Measurements from ENCODE around the gene ST3GAL6. TPM values are rescaled to one million over a fixed set of nuclear protein-coding genes. Genes with fewer than 3 reads are reported as not detected.

The ST3GAL6 gene
- total and polyA plus RNA-seq, 2 of the 13 experiments (the other 11 are each of a cell fraction or from before 2014, with no cell fraction given), result 17.5 to 23.2 TPM

DNA sequence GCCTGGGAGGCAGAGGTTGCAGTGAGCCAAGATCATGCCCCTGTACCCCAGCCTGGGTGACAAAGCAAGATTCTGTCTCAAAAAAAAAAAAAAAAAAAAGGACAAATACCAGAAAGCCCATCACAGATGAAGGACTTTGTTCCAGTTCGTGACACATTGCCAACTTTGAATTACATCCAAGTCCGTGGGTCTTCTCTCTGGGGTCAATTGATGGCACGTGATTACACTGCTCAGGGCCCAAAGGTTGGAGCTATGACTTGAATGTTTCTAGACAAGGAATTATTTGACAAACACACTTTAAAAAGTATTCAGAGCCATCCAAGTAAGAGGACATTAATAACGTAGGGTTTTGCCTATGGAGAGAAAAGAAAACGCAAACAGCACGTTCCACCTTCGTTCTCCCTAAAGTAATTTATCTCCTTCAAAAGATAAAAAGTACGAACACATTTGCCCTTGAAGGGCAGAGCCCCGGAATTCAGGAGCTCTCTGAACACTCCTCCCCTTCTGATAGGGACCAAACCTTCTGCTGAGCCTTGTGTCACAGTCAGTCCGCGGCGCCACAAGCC lies 31.3 kb upstream of the ST3GAL6 start (continued):
- no peak for TF ChIP-seq PRDM15 (CRISPR knock-in tag; IDR thresholded peaks at IDR 0.05)
- no peak for TF ChIP-seq ZNF207 (IDR thresholded peaks at IDR 0.05; ENCODE audit: borderline replicate concordance)
- TF ChIP-seq, protein P1, sequence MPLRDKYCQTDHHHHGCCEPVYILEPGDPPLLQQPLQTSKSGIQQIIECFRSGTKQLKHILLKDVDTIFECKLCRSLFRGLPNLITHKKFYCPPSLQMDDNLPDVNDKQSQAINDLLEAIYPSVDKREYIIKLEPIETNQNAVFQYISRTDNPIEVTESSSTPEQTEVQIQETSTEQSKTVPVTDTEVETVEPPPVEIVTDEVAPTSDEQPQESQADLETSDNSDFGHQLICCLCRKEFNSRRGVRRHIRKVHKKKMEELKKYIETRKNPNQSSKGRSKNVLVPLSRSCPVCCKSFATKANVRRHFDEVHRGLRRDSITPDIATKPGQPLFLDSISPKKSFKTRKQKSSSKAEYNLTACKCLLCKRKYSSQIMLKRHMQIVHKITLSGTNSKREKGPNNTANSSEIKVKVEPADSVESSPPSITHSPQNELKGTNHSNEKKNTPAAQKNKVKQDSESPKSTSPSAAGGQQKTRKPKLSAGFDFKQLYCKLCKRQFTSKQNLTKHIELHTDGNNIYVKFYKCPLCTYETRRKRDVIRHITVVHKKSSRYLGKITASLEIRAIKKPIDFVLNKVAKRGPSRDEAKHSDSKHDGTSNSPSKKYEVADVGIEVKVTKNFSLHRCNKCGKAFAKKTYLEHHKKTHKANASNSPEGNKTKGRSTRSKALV (CRISPR knock-in tag; IDR thresholded peaks at IDR 0.05), result no peak
- no peak for TF ChIP-seq ZSCAN20 (CRISPR knock-in tag; IDR thresholded peaks at IDR 0.05; ENCODE audit: borderline replicate concordance)
- TF ChIP-seq ZNF703 (CRISPR knock-in tag; IDR thresholded peaks at IDR 0.05; ENCODE audit: borderline replicate concordance), result no peak
- TF ChIP-seq, protein P2, sequence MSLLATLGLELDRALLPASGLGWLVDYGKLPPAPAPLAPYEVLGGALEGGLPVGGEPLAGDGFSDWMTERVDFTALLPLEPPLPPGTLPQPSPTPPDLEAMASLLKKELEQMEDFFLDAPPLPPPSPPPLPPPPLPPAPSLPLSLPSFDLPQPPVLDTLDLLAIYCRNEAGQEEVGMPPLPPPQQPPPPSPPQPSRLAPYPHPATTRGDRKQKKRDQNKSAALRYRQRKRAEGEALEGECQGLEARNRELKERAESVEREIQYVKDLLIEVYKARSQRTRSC (CRISPR knock-in tag; IDR thresholded peaks at IDR 0.05; ENCODE audit: low read depth), result no peak
- no peak for TF ChIP-seq HHEX (CRISPR knock-in tag; IDR thresholded peaks at IDR 0.05)
- TF ChIP-seq NR2F6 (IDR thresholded peaks at IDR 0.05), result peak; percentile 28
- 0 out of 2 replicates have a peak, but pooled peaks have one; percentile 20 for TF ChIP-seq NR2F6 (CRISPR knock-in tag; IDR thresholded peaks at IDR 0.05)
- TF ChIP-seq, protein P3, sequence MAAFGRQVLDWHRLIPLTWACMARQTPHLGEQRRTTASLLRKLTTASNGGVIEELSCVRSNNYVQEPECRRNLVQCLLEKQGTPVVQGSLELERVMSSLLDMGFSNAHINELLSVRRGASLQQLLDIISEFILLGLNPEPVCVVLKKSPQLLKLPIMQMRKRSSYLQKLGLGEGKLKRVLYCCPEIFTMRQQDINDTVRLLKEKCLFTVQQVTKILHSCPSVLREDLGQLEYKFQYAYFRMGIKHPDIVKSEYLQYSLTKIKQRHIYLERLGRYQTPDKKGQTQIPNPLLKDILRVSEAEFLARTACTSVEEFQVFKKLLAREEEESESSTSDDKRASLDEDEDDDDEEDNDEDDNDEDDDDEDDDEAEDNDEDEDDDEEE (CRISPR knock-in tag; IDR thresholded peaks at IDR 0.05), result no peak
- 0 out of 2 replicates have a peak, but pooled peaks have one; percentile 6 for TF ChIP-seq TCF7 (IDR thresholded peaks at IDR 0.05; ENCODE audit: low read depth)
- TF ChIP-seq ZNF598 (CRISPR knock-in tag; IDR thresholded peaks at IDR 0.05; ENCODE audit: borderline replicate concordance), result no peak
- no peak for TF ChIP-seq ZNF792 (CRISPR knock-in tag; IDR thresholded peaks at IDR 0.05)
- TF ChIP-seq ATF7-NPFF (CRISPR knock-in tag; IDR thresholded peaks at IDR 0.05; ENCODE audit: low read depth), result no peak
- TF ChIP-seq, protein P4, sequence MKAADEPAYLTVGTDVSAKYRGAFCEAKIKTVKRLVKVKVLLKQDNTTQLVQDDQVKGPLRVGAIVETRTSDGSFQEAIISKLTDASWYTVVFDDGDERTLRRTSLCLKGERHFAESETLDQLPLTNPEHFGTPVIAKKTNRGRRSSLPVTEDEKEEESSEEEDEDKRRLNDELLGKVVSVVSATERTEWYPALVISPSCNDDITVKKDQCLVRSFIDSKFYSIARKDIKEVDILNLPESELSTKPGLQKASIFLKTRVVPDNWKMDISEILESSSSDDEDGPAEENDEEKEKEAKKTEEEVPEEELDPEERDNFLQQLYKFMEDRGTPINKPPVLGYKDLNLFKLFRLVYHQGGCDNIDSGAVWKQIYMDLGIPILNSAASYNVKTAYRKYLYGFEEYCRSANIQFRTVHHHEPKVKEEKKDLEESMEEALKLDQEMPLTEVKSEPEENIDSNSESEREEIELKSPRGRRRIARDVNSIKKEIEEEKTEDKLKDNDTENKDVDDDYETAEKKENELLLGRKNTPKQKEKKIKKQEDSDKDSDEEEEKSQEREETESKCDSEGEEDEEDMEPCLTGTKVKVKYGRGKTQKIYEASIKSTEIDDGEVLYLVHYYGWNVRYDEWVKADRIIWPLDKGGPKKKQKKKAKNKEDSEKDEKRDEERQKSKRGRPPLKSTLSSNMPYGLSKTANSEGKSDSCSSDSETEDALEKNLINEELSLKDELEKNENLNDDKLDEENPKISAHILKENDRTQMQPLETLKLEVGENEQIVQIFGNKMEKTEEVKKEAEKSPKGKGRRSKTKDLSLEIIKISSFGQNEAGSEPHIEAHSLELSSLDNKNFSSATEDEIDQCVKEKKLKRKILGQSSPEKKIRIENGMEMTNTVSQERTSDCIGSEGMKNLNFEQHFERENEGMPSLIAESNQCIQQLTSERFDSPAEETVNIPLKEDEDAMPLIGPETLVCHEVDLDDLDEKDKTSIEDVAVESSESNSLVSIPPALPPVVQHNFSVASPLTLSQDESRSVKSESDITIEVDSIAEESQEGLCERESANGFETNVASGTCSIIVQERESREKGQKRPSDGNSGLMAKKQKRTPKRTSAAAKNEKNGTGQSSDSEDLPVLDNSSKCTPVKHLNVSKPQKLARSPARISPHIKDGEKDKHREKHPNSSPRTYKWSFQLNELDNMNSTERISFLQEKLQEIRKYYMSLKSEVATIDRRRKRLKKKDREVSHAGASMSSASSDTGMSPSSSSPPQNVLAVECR (CRISPR knock-in tag; IDR thresholded peaks at IDR 0.05; ENCODE audit: borderline replicate concordance), result no peak
- TF ChIP-seq ZNF614 (CRISPR knock-in tag; IDR thresholded peaks at IDR 0.05; ENCODE audit: borderline replicate concordance), result no peak
- TF ChIP-seq, protein P5, sequence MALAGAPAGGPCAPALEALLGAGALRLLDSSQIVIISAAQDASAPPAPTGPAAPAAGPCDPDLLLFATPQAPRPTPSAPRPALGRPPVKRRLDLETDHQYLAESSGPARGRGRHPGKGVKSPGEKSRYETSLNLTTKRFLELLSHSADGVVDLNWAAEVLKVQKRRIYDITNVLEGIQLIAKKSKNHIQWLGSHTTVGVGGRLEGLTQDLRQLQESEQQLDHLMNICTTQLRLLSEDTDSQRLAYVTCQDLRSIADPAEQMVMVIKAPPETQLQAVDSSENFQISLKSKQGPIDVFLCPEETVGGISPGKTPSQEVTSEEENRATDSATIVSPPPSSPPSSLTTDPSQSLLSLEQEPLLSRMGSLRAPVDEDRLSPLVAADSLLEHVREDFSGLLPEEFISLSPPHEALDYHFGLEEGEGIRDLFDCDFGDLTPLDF (CRISPR knock-in tag; IDR thresholded peaks at IDR 0.05), result no peak
- no peak for TF ChIP-seq SP5 (CRISPR knock-in tag; IDR thresholded peaks at IDR 0.05; ENCODE audit: borderline replicate concordance, low read depth)
